H9 (cell line): ENCODE results near the gene CDKAL1. TPM values are rescaled to one million over a fixed set of nuclear protein-coding genes. Genes with fewer than 3 reads are reported as not detected.
"Not testable (repeated sequence)": the region's sequence is repeated elsewhere in the genome, so short reads cannot be mapped to it uniquely, and the experiment has no call there.

ENCODE experiments used
- DNase-seq: peaks from one replicate; pipeline ENCODE4 v3.0.0-alpha.2; 2017
- H2AFZ ChIP-seq: one replicate; pipeline ENCODE4 v1.6.1; 2013; ENCODE audit warnings: mild to moderate bottlenecking, low read length, control low read depth, moderate library complexity
- H2AK5ac ChIP-seq: 2 replicates; pipeline ENCODE4 v1.6.1; 2013; ENCODE audit warnings: low read length, control low read depth, mixed read lengths; ENCODE audit not compliant: insufficient read length
- H2BK120ac ChIP-seq: one replicate; pipeline ENCODE4 v1.6.1; 2013; ENCODE audit warnings: low read depth, mild to moderate bottlenecking, low read length, control low read depth, inconsistent platforms; ENCODE audit not compliant: poor library complexity, severe bottlenecking
- H2BK12ac ChIP-seq: 2 replicates; pipeline ENCODE4 v1.6.1; 2013; ENCODE audit warnings: low read length, control low read depth, mixed read lengths, low read depth; ENCODE audit not compliant: insufficient read length
- H2BK15ac ChIP-seq: 2 replicates; pipeline ENCODE4 v1.6.1; 2013; ENCODE audit warnings: low read depth, low read length, control low read depth
- H2BK20ac ChIP-seq: one replicate; pipeline ENCODE4 v1.6.1; 2013; ENCODE audit warnings: low read depth, mild to moderate bottlenecking, low read length, control low read depth, inconsistent platforms; ENCODE audit not compliant: poor library complexity, severe bottlenecking
- H2BK5ac ChIP-seq: 2 replicates; pipeline ENCODE4 v1.6.1; 2013; ENCODE audit warnings: low read length, control low read depth, mixed read lengths; ENCODE audit not compliant: insufficient read length
- H3K14ac ChIP-seq: 2 replicates; pipeline ENCODE4 v1.6.1; 2013; ENCODE audit warnings: low read length, control low read depth; ENCODE audit not compliant: insufficient read depth
- H3K18ac ChIP-seq: 2 replicates; pipeline ENCODE4 v1.6.1; 2013; ENCODE audit warnings: low read depth, mild to moderate bottlenecking, mixed read lengths, low read length, control low read depth; ENCODE audit not compliant: insufficient read length
- H3K23ac ChIP-seq: 2 replicates; pipeline ENCODE4 v1.6.1; 2013; ENCODE audit warnings: low read length, control low read depth, mixed read lengths, low read depth; ENCODE audit not compliant: insufficient read length
- H3K23me2 ChIP-seq: 2 replicates; pipeline ENCODE4 v1.6.1; 2013; ENCODE audit warnings: low read depth, mild to moderate bottlenecking, mixed read lengths, low read length, control low read depth; ENCODE audit not compliant: insufficient read length, poor library complexity, severe bottlenecking
- H3K27ac ChIP-seq: 2 replicates; pipeline ENCODE4 v1.5.1; 2013; ENCODE audit warnings: low read length, control low read depth, mixed read lengths, low read depth; ENCODE audit not compliant: insufficient read length
- H3K27me3 ChIP-seq: 2 replicates; pipeline ENCODE4 v1.6.1; 2013; ENCODE audit warnings: low read length, control low read depth, inconsistent platforms; ENCODE audit not compliant: insufficient read depth
- H3K4ac ChIP-seq: 2 replicates; pipeline ENCODE4 v1.6.1; 2013; ENCODE audit warnings: low read depth, mild to moderate bottlenecking, control low read depth, inconsistent platforms, low read length, moderate library complexity
- H3K4me1 ChIP-seq: 2 replicates; pipeline ENCODE4 v1.6.1; 2013; ENCODE audit warnings: low read length, control low read depth, inconsistent platforms; ENCODE audit not compliant: insufficient read depth
- H3K4me2 ChIP-seq: 2 replicates; pipeline ENCODE4 v1.6.1; 2013; ENCODE audit warnings: low read length, control low read depth, mixed read lengths; ENCODE audit not compliant: insufficient read length, insufficient read depth
- H3K56ac ChIP-seq: 2 replicates; pipeline ENCODE4 v1.6.1; 2013; ENCODE audit warnings: low read depth, mild to moderate bottlenecking, mixed read lengths, low read length, control low read depth; ENCODE audit not compliant: insufficient read length
- H3K79me1 ChIP-seq: 2 replicates; pipeline ENCODE4 v1.6.1; 2013; ENCODE audit warnings: low read depth, mild to moderate bottlenecking, moderate library complexity, low read length, control low read depth, inconsistent platforms; ENCODE audit not compliant: insufficient read depth, poor library complexity, severe bottlenecking
- H3K79me2 ChIP-seq: 2 replicates; pipeline ENCODE4 v1.6.1; 2013; ENCODE audit warnings: low read length, control low read depth, inconsistent platforms; ENCODE audit not compliant: insufficient read depth
- H3K9ac ChIP-seq: 2 replicates; pipeline ENCODE4 v1.6.1; 2013; ENCODE audit warnings: low read length, control low read depth, mixed read lengths; ENCODE audit not compliant: insufficient read length; ENCODE audit errors: extremely low read depth
- H3K9me3 ChIP-seq: one replicate; pipeline ENCODE4 v1.6.1; 2013; ENCODE audit warnings: low read depth, low read length, inconsistent platforms; ENCODE audit not compliant: control insufficient read depth
- H3T11ph ChIP-seq: one replicate; pipeline ENCODE4 v1.6.1; 2013; ENCODE audit warnings: mild to moderate bottlenecking, low read length, control low read depth, inconsistent platforms
- H4K20me1 ChIP-seq: one replicate; pipeline ENCODE4 v1.6.1; 2013; ENCODE audit not compliant: control insufficient read depth, insufficient read length, insufficient read depth
- H4K5ac ChIP-seq: 2 replicates; pipeline ENCODE4 v1.6.1; 2013; ENCODE audit warnings: low read depth, mild to moderate bottlenecking, mixed read lengths, low read length, control low read depth; ENCODE audit not compliant: insufficient read length
- H4K8ac ChIP-seq: replicated peaks from 2 replicates; pipeline ENCODE4 v1.6.1; 2013; ENCODE audit warnings: low read length, control low read depth, mixed read lengths, low read depth; ENCODE audit not compliant: insufficient read length
- H4K91ac ChIP-seq: 2 replicates; pipeline ENCODE4 v1.6.1; 2013; ENCODE audit warnings: low read depth, mild to moderate bottlenecking, moderate library complexity, mixed read lengths, low read length, control low read depth; ENCODE audit not compliant: insufficient read length
- H3K27ac Mint-ChIP-seq, 3 experiments: 2 replicates in 2 of 3; 3 replicates in 1 of 3; pipeline ENCODE4 v1.8.0; 2020 to 2021; ENCODE audit warnings: mixed read lengths in 3 of 3, mild to moderate bottlenecking in 1 of 3, moderate library complexity in 1 of 3
- H3K27me3 Mint-ChIP-seq: 2 replicates; pipeline ENCODE4 v1.8.0; 2021; ENCODE audit warnings: low read depth, mild to moderate bottlenecking, moderate library complexity, mixed read lengths
- H3K36me3 Mint-ChIP-seq, 3 experiments: 2 replicates in 2 of 3; 3 replicates in 1 of 3; pipeline ENCODE4 v1.8.0; 2020 to 2021; ENCODE audit warnings: low read depth in 3 of 3, mixed read lengths in 3 of 3; ENCODE audit not compliant: insufficient read depth in 1 of 3
- H3K4me1 Mint-ChIP-seq, 2 experiments: 2 replicates each; pipeline ENCODE4 v1.8.0; 2020; ENCODE audit warnings: mixed read lengths in 2 of 2
- H3K4me3 Mint-ChIP-seq, 2 experiments: 2 replicates in 1 of 2; 3 replicates in 1 of 2; pipeline ENCODE4 v1.8.0; 2020 to 2021; ENCODE audit warnings: mild to moderate bottlenecking in 2 of 2, mixed read lengths in 2 of 2, moderate library complexity in 1 of 2
- H3K9me3 Mint-ChIP-seq, 2 experiments: 2 replicates in 1 of 2; 3 replicates in 1 of 2; pipeline ENCODE4 v1.8.0; 2020; ENCODE audit warnings: mild to moderate bottlenecking in 2 of 2, mixed read lengths in 2 of 2, moderate library complexity in 1 of 2
- WGBS: extraction: QIAGEN DNeasy Blood & Tissue Kit; methylation state at CpG from one replicate; pipeline ENCODE4 v1.1.7; 2013; ENCODE audit warnings: missing lambda C conversion rate, low lambda C conversion rate, mixed read lengths; ENCODE audit not compliant: insufficient read length; ENCODE audit errors: extremely low coverage; 5-methylcytosine and 5-hydroxymethylcytosine counted together
- total RNA-seq: library from RNA; stranded (reverse); gene quantifications from 2 replicates; pipeline ENCODE4 v1.2.1, GENCODE V29; 2021
- TF ChIP-seq, protein P1 (sequence below): fragments of 200-600 bp; sonication (generic); conservative IDR thresholded peaks from 3 replicates; pipeline ENCODE4 v1.8.0; 2021; ENCODE audit warnings: antibody characterized with exemption, mild to moderate bottlenecking

Gene CDKAL1
- total RNA-seq, 1 experiment from 2014 or later = 23.0 TPM

DNA sequence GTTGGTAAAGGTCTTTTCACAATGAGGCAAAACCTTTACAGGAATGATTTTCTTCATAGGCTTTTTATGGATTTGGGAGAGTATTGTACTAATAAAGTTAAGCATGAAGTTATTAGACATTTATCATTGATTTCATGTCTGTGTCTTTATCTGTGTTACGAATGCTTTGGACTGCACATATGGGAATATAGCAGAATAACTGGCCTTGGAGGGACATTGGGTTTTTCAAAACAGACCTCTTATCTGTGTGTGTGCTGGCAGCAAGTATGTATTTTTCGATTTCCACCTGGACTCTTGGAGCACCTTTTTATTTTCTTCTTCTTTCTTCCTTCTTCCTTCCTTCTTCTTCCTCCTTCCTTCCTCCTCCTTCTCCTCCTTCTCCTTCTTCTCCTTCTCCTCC lies 74.6 kb downstream of the CDKAL1 start:
- H2BK5ac ChIP-seq = no peak overlapping the region
- no peak overlapping the region for H3K27ac Mint-ChIP-seq
- no peak overlapping the region for H3K27ac ChIP-seq
- H3K9ac ChIP-seq = no peak overlapping the region
- H2BK20ac ChIP-seq = no peak overlapping the region
- peaks cover 7 to 8% of the 10 kb centered on the region in 2 experiments; a peak in 3 of 5 replicates for H3K9me3 Mint-ChIP-seq
- H3K4me3 Mint-ChIP-seq = no peak overlapping the region
- TF ChIP-seq, protein P1, sequence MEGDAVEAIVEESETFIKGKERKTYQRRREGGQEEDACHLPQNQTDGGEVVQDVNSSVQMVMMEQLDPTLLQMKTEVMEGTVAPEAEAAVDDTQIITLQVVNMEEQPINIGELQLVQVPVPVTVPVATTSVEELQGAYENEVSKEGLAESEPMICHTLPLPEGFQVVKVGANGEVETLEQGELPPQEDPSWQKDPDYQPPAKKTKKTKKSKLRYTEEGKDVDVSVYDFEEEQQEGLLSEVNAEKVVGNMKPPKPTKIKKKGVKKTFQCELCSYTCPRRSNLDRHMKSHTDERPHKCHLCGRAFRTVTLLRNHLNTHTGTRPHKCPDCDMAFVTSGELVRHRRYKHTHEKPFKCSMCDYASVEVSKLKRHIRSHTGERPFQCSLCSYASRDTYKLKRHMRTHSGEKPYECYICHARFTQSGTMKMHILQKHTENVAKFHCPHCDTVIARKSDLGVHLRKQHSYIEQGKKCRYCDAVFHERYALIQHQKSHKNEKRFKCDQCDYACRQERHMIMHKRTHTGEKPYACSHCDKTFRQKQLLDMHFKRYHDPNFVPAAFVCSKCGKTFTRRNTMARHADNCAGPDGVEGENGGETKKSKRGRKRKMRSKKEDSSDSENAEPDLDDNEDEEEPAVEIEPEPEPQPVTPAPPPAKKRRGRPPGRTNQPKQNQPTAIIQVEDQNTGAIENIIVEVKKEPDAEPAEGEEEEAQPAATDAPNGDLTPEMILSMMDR = no peak
- H2BK120ac ChIP-seq = no peak overlapping the region
- no CpG with 5 or more reads among the region's 2 CpGs for WGBS
- no peak overlapping the region for H3T11ph ChIP-seq
- H2BK12ac ChIP-seq = no peak overlapping the region
- H3K14ac ChIP-seq = no peak overlapping the region
- H3K4me1 ChIP-seq = no peaks in the 10 kb centered on the region
- H3K79me2 ChIP-seq = no peaks in the 10 kb centered on the region
- no peaks in the 10 kb centered on the region for H3K27me3 ChIP-seq
- no peak overlapping the region for H3K56ac ChIP-seq
- no peaks in the 10 kb centered on the region for H3K23me2 ChIP-seq
- H4K8ac ChIP-seq = no peak overlapping the region
- peaks cover 15 to 16% of the 10 kb centered on the region in 2 experiments for H3K4me1 Mint-ChIP-seq
- no peak overlapping the region for H3K23ac ChIP-seq
- H4K20me1 ChIP-seq = no peaks in the 10 kb centered on the region
- H3K36me3 Mint-ChIP-seq = peaks cover 7 to 12% (median 7%) of the 10 kb centered on the region in 3 experiments
- H3K4ac ChIP-seq = no peak overlapping the region
- H3K9me3 ChIP-seq = no peaks in the 10 kb centered on the region
- no peak overlapping the region for H2BK15ac ChIP-seq
- H3K79me1 ChIP-seq = no peaks in the 10 kb centered on the region
- H2AFZ ChIP-seq = no peak overlapping the region
- H3K27me3 Mint-ChIP-seq = no peaks in the 10 kb centered on the region
- H4K5ac ChIP-seq = no peak overlapping the region
- H3K18ac ChIP-seq = no peak overlapping the region
- H3K4me2 ChIP-seq = no peak overlapping the region
- no peak overlapping the region for H2AK5ac ChIP-seq
- no peak overlapping the region for H4K91ac ChIP-seq
- DNase-seq = no peak

DNA sequence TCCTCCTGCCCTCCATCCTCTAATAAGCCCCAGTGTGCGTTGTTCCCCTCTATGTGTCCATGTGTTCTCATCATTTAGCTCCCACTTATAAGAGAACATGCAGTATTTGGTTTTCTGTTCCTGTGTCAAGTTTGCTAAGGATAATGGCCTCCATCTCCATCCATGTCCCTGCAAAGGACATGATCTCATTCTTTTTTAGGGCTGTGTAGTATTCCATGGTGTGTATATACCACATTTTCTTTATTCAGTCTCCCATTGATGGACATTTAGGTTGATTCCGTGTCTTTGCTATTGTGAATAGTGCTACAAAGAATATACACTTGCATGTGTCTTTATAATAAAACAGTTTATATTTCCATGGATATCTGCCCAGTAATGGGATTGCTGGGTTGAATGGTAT lies 75.7 kb downstream of the CDKAL1 start:
- H3K27ac ChIP-seq, H2BK5ac ChIP-seq, H4K91ac ChIP-seq, H3K4me1 ChIP-seq, H3K23ac ChIP-seq, H2BK15ac ChIP-seq, H3K9me3 Mint-ChIP-seq, H3K27ac Mint-ChIP-seq, H3K79me1 ChIP-seq, H2AFZ ChIP-seq, H4K5ac ChIP-seq, H3K4me2 ChIP-seq, H3K27me3 ChIP-seq, H3K27me3 Mint-ChIP-seq, H3K9me3 ChIP-seq, H2BK20ac ChIP-seq, H2BK12ac ChIP-seq, H3K14ac ChIP-seq, H4K8ac ChIP-seq, H2BK120ac ChIP-seq, H3K9ac ChIP-seq, H3K4me3 Mint-ChIP-seq, H3K79me2 ChIP-seq, H3K18ac ChIP-seq, H3K4ac ChIP-seq, H3K56ac ChIP-seq, H2AK5ac ChIP-seq, H3K23me2 ChIP-seq, H3T11ph ChIP-seq, H4K20me1 ChIP-seq, DNase-seq: not testable (repeated sequence)
- Mint-ChIP-seq H3K36me3 (peaks cover 7 to 12% (median 7%) of the 10 kb centered on the region in 3 experiments), H3K4me1 (peaks cover 12 to 16% of the 10 kb centered on the region in 2 experiments)
- no CpG with 5 or more reads among the region's 2 CpGs for WGBS
